Skeletal muscle satellite cell (primary cell): Measurements from ENCODE around the gene UTP4.
"Not testable (repeated sequence)": the region's sequence is repeated elsewhere in the genome, so short reads cannot be mapped to it uniquely, and the experiment has no call there.

Source experiments
- H3K27me3 ChIP-seq: 2 replicates; pipeline ENCODE4 v1.7.0; 2013; ENCODE audit warnings: low read length; ENCODE audit not compliant: control insufficient read depth, insufficient read depth
- H3K36me3 ChIP-seq: 2 replicates; pipeline ENCODE4 v1.7.0; 2013; ENCODE audit warnings: mild to moderate bottlenecking, control low read depth, low read length; ENCODE audit not compliant: insufficient read depth
- H3K4me1 ChIP-seq: 2 replicates; pipeline ENCODE4 v1.7.0; 2013; ENCODE audit warnings: low read length; ENCODE audit not compliant: control insufficient read depth, insufficient read depth
- H3K4me2 ChIP-seq: 2 replicates; pipeline ENCODE4 v1.7.0; 2013; ENCODE audit warnings: mild to moderate bottlenecking, low read length
- H3K4me3 ChIP-seq: 2 replicates; pipeline ENCODE4 v1.7.0; 2013; ENCODE audit warnings: low read length
- H3K9ac ChIP-seq: 2 replicates; pipeline ENCODE4 v1.7.0; 2013; ENCODE audit warnings: mild to moderate bottlenecking, low read depth, low read length, moderate library complexity
- H3K9me3 ChIP-seq: replicated peaks from 2 replicates; pipeline ENCODE4 v1.7.0; 2013; ENCODE audit warnings: mild to moderate bottlenecking, control low read depth, low read length

Gene UTP4

GRCh38 chr16:69133373-69133954 is 1.0 kb downstream of the UTP4 start:
- peak overlapping the region; percentile 81 for H3K4me2 ChIP-seq
- H3K9ac ChIP-seq: peak overlapping the region; percentile 90

GRCh38 chr16:69138608-69139007 is 6.2 kb downstream of the UTP4 start:
- Histone ChIP-seq H3K4me1 (peaks cover 8% of the 10 kb centered on the region), H3K36me3 (peaks cover 58% of the 10 kb centered on the region), H3K27me3 (no peaks in the 10 kb centered on the region), H3K9ac (no peak overlapping the region), H3K9me3 (no peaks in the 10 kb centered on the region), H3K4me3 (no peak overlapping the region), H3K4me2 (no peak overlapping the region)

More at GRCh38 chr16:69133373-69133954, 1.0 kb downstream of the UTP4 start:
- peaks cover 26% of the 10 kb centered on the region for H3K36me3 ChIP-seq
- H3K9me3 ChIP-seq: no peaks in the 10 kb centered on the region
- H3K4me3 ChIP-seq: peak overlapping the region; percentile 95
- peaks cover 21% of the 10 kb centered on the region for H3K4me1 ChIP-seq
- no peaks in the 10 kb centered on the region for H3K27me3 ChIP-seq

- peaks cover 63% of the 10 kb centered on the region for H3K36me3 ChIP-seq
- H3K4me3 ChIP-seq: not testable (repeated sequence)
These were observed 7.0 kb downstream of the UTP4 start for GRCh38 chr16:69139464-69139863.

GRCh38 chr16:69141014-69141413 is 8.6 kb downstream of the UTP4 start:
- H3K27me3 ChIP-seq: no peaks in the 10 kb centered on the region
- no peaks in the 10 kb centered on the region for H3K9me3 ChIP-seq
- H3K4me3 ChIP-seq: no peak overlapping the region
- no peak overlapping the region for H3K4me2 ChIP-seq
- peaks cover 66% of the 10 kb centered on the region for H3K36me3 ChIP-seq
- H3K4me1 ChIP-seq: peaks cover 5% of the 10 kb centered on the region
- H3K9ac ChIP-seq: no peak overlapping the region

More at GRCh38 chr16:69139464-69139863, 7.0 kb downstream of the UTP4 start:
- H3K4me1 ChIP-seq, H3K9me3 ChIP-seq, H3K4me2 ChIP-seq, H3K27me3 ChIP-seq, H3K9ac ChIP-seq: not testable (repeated sequence)

- Histone ChIP-seq H3K4me3 (no peak overlapping the region), H3K27me3 (no peaks in the 10 kb centered on the region), H3K36me3 (peaks cover 63% of the 10 kb centered on the region), H3K9me3 (no peaks in the 10 kb centered on the region), H3K9ac (no peak overlapping the region), H3K4me2 (no peak overlapping the region), H3K4me1 (peaks cover 5% of the 10 kb centered on the region)
These were observed 9.5 kb downstream of the UTP4 start for GRCh38 chr16:69141936-69142335.

- Histone ChIP-seq H3K27me3 (no peaks in the 10 kb centered on the region), H3K36me3 (peaks cover 53% of the 10 kb centered on the region), H3K9ac (no peak overlapping the region), H3K4me1 (peaks cover 5% of the 10 kb centered on the region), H3K4me2 (no peak overlapping the region), H3K9me3 (no peaks in the 10 kb centered on the region), H3K4me3 (no peak overlapping the region)
These were observed 10.7 kb downstream of the UTP4 start for GRCh38 chr16:69143116-69143515.

- no peak overlapping the region for H3K4me3 ChIP-seq
- H3K27me3 ChIP-seq: no peaks in the 10 kb centered on the region
- no peaks in the 10 kb centered on the region for H3K9me3 ChIP-seq
- H3K9ac ChIP-seq: no peak overlapping the region
- peaks cover 40% of the 10 kb centered on the region for H3K36me3 ChIP-seq
- peaks cover 5% of the 10 kb centered on the region for H3K4me1 ChIP-seq
- H3K4me2 ChIP-seq: no peak overlapping the region
These were observed 13.2 kb downstream of the UTP4 start for GRCh38 chr16:69145658-69146057.

- H3K36me3 ChIP-seq: peaks cover 41% of the 10 kb centered on the region
- not testable (repeated sequence) for H3K27me3 ChIP-seq, H3K9me3 ChIP-seq, H3K4me3 ChIP-seq, H3K4me1 ChIP-seq, H3K4me2 ChIP-seq, H3K9ac ChIP-seq
These were observed 17.2 kb downstream of the UTP4 start for GRCh38 chr16:69149621-69150020.

GRCh38 chr16:69150146-69150865 is 17.9 kb downstream of the UTP4 start:
- H3K9me3 ChIP-seq: no peaks in the 10 kb centered on the region
- no peaks in the 10 kb centered on the region for H3K27me3 ChIP-seq
- H3K36me3 ChIP-seq: peaks cover 46% of the 10 kb centered on the region
- H3K4me2 ChIP-seq: no peak overlapping the region
- peaks cover 5% of the 10 kb centered on the region for H3K4me1 ChIP-seq
- no peak overlapping the region for H3K9ac ChIP-seq
- H3K4me3 ChIP-seq: no peak overlapping the region

- H3K9me3 ChIP-seq: no peaks in the 10 kb centered on the region
- no peak overlapping the region for H3K4me2 ChIP-seq
- no peak overlapping the region for H3K4me3 ChIP-seq
- H3K36me3 ChIP-seq: peaks cover 77% of the 10 kb centered on the region
- no peaks in the 10 kb centered on the region for H3K27me3 ChIP-seq
- H3K9ac ChIP-seq: no peak overlapping the region
- no peaks in the 10 kb centered on the region for H3K4me1 ChIP-seq
These were observed 24.7 kb downstream of the UTP4 start for GRCh38 chr16:69157196-69157595.

- Histone ChIP-seq H3K27me3 (no peaks in the 10 kb centered on the region), H3K4me3 (no peak overlapping the region), H3K4me1 (no peaks in the 10 kb centered on the region), H3K36me3 (peaks cover 68% of the 10 kb centered on the region), H3K4me2 (no peak overlapping the region), H3K9me3 (no peaks in the 10 kb centered on the region), H3K9ac (no peak overlapping the region)
These were observed 27.7 kb downstream of the UTP4 start for GRCh38 chr16:69160192-69160591.

GRCh38 chr16:69165584-69165983 is 33.1 kb downstream of the UTP4 start:
- no peak overlapping the region for H3K9ac ChIP-seq
- H3K4me3 ChIP-seq: no peak overlapping the region
- no peaks in the 10 kb centered on the region for H3K27me3 ChIP-seq
- H3K4me1 ChIP-seq: peaks cover 20% of the 10 kb centered on the region
- no peaks in the 10 kb centered on the region for H3K9me3 ChIP-seq
- H3K4me2 ChIP-seq: no peak overlapping the region
- peaks cover 72% of the 10 kb centered on the region for H3K36me3 ChIP-seq
